UCSD-AML1 (cell line): Measurements from ENCODE around the gene LTBP2.
A peak's percentile ranks its signal among the peaks of the same experiment; 100 is the strongest.

Experiments
- DNase-seq: peaks from one replicate; lab custom pipeline; 2025; ENCODE audit not compliant: unreplicated experiment; lab: John Stamatoyannopoulos, UW

Gene LTBP2

DNA sequence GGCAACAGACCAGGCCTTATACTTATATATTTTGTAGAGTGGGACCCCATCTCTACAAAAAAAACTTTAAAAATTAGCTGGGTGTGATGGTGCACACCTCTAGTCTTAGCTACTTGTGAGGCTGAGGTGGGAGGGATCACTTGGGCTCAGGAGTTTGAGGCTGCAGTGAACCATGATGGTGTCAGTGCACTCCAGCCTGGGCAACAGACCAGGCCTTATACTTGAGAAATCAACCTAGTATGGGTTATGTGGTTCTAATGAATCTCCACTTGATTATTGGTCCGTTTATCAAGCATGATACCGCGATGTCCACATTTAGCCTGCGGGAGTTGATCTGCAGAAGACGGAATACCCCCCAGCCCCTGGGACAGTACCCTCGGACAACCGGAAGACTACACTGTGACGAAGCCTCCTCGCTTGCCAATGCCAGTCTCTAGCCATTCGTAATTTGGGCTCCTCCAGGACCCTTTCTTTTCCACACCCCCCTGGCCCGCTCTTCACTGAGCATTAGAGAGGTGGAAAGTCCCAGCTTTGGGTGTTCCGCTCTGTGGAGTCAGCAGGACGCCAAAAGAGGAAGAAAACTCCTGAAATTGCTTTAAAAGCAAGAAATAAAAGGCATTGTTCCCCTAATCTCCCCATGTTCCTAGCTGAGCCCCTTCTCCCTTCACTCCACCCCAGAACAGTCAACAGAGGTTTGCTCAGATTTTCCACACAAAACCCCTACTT lies 19.4 kb downstream of the LTBP2 start:
- no peak for DNase-seq

DNA sequence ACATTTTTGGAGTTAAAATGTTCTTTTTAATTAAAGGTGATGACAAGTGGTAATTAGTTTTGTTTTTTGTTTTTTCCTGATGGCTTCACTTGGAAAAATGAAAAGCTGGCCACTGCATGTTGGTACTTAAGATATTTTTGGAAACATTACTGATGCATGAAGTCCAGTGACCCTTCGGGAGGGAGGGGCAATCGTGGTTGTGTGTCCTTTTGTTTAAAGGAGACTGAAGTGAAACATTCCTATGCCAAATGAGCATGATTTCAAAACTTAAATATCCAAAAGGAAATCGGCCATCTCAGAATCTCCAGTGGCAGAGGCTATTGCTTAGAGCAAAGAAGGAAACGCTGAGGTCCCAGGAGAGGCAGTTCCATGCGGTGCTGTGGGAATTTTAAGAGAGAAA lies 20.1 kb downstream of the LTBP2 start:
- DNase-seq, result no peak

DNA sequence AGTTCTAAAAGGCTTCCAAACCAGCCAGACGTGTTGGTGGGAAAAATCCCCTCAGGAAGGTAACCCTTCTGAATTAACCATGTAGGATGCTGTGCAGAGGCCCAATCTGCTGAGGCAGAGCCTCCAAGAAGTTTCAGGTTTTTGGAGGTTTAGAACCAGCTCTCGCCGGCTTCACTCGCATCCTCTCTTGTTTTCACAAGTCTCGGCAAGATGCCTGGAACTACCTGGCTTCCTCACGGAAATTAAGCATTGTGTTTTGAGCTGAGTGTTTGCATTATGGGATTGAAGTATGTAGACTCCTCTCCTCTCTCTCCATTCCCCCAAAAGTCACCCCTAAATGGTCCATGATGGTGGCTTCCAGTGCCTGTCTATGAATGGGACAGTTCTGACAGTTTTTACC lies 20.6 kb downstream of the LTBP2 start:
- no peak for DNase-seq

DNA sequence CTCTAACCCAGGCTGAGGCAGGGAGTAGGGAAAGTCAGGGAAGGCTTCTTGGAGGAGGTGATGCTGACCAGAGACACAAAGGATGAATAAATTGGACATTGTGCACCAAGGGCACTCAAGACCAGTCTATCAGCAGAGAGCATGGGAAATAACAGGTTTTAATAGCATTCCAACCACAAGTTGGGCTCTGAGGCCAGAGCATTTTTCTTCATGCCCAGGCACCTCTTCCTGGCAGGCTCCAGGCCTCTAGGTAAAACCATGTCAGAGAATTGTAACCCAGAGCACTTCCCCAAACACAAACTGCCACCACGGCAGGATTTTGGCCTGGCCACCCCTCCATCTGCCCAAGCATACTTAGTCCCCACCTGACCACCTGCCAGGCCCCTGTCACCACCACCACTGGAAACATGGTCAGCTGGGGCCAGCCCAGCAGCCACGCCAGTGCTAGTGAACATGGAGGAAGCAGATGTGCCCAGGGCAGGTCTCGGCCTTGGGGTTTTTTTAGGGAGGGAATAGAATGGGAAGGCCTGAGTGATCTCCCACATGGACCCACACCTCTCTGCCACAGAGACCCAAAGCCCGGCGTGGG lies 22.7 kb downstream of the LTBP2 start:
- DNase-seq, result no peak

DNA sequence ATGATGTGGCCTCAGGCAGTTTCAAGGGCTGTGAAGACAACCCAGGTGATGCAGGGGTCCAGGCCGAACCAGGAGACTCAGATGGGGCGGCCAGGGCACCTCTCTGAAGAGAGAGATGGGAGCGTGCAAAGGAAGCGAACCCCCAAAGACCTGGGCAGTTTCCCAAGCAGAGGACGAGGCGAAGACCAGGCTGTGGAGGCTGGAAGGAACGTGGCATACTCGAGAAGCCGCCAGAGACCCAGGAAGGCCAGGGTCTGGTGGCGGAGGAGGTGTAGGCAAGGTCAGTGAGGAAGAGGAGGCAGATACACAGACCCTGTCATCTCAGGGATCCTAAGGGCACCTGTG lies 24.7 kb downstream of the LTBP2 start:
- DNase-seq, result no peak

DNA sequence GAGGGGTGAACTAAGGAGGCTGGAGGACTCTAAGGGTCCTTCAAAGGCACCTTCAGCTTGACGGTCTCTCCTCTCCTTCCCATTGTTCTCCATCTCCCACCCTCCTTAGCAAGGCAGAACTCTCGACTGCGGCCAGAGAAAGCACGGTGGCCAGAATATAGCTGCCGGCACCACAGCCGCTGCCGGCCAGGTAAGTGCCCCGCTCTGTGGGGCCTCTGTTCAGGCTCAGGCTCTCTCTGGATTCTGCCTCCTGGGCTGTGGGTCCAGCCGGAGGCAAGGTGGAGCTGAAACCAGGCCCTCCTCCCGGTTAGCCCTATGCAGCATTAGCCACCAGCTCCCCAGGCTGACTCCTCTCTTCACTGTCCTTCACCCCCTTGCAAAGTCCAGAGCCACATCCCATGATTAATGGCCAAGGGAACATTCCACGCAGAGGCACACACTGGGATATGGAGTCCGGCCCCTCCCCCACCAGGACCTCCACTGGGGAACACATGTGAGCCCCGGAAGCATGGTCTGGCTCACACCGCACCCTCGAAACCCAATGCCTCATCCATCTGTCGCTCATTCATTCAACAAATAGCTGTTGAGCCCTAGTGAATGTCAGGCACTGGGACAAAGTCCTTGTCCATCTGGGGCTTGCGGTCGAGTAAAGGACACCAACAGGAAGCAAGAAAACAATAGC lies 25.2 kb downstream of the LTBP2 start:
- no peak for DNase-seq

DNA sequence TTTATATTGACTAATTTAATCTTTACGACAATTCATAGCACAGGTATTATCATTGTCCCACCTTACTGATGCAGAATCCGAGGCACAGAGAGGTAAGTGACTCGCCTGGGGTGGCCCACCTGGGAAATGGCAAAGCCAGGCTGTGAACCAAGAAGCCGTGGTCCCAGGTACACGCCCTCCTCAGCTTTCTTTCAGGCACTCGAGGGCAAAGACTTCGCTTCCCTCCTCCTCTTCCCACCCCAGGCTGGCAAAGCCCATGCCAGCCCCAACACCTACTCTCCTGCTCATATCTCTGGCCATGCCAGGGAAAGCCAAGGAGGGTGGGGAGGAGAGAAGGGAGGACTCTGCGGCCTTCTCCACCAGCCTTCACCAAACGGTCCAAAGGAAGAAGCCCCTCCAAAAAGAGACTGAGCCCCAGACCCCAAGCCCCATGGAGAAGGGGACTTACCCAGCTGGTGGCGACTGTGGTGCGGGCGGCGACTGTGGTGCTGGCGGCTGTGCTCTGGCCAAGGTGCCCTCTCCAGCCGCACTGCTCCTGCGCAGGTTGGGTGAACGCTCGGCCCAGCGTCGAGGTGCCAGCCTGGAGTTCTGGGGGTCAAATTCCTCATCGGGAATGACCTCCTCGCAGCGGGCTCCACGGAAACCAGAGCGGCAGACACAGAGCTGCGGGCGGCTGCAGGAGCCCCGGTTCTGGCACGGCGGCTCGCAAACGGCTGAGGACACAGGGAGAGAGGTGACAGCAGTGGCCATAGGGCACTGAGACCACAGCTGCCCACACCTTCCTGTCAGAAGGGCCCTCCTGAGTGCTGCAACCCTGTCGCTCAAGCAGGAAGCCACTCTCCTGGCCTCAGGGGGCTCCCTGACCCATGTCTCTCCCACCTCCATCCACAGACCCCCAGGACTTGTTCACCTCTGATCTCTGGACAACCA lies 26.4 kb downstream of the LTBP2 start:
- DNase-seq, result no peak

DNA sequence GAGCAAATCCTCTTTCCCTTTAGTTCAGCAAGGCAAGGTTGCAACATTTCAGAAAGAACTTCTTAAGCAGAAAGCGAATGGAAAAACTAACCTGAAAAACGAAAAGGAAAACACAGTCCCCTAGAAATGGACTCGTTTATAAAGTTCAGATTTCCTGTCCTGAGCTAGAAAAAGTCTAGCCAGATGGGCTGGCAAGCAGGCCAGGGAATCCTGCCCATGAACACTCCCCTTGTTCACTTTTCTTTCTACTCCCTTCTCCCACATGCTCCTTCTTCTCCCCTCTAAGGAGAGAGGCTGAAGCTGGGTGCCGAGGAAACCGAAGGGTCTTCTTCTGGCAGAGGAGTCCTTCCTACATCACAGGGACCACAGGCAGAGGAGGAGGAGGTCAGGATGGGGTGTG lies 27.1 kb downstream of the LTBP2 start:
- no peak for DNase-seq

DNA sequence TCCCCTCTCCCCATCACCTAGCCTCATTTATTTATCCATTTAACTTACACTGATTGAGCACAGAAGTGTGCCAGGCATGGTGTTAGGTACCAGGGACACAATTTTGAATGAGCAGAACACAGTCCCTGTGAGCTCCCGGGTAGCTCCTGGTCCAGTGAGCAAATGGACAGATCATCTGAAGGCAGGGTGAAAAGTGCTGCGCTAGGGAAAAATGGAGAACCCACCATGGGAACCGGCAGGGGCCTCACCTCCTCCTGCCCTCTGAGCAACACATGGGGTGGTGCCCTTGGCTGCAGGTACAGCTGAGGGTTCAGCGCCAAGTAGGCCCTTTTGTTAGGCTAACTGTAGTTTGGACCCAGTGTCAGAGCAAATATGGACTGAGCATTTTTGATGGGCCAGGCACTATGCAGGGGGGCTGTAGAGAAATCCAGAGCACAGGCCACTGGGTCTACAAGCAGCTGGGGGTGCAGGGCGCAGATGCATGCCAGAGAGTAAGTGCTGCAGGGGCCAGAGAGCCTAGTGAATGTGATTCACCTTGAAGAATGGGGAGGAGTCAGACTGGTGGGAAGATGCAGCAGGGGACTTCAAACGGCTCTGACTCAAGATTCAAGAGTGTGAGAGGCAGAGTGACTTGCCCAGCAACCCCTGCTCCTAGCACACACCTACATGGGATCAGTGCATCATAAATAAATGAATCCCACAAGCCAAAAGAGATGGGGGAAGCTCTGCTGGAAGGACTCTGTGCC lies 28.2 kb downstream of the LTBP2 start:
- no peak for DNase-seq

DNA sequence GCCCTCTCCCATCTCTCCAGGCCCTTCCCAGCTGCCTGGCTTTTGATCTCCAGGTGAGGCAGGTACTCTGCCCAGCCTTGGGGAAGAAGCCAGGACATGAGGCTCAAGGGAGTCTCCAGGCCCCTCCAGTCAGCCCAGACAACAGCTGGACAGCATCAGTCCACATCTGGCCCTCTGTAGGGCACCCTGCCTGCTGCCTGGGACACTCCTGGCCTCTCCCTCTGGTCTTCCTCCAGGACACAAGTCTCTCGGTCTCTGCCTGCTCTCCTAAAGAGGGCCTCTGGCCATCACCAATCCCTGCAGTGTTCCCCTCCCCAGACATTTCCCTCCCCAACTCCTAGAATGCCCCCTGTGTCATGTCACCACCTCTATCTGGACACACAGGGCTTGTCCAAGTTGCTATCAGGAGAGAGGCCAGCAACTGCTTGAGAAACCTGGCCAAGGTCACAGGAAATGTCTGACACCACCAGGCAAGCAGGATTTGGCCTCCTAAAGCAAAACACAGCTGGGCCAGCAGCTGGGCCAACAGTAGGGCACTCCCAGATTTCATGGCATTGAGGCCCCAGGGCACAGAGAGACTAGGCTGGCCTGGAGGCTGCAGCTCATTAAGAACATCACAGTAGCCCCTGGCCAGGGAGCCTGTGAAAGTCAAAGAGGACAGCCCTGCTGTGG lies 29.0 kb downstream of the LTBP2 start:
- no peak for DNase-seq

DNA sequence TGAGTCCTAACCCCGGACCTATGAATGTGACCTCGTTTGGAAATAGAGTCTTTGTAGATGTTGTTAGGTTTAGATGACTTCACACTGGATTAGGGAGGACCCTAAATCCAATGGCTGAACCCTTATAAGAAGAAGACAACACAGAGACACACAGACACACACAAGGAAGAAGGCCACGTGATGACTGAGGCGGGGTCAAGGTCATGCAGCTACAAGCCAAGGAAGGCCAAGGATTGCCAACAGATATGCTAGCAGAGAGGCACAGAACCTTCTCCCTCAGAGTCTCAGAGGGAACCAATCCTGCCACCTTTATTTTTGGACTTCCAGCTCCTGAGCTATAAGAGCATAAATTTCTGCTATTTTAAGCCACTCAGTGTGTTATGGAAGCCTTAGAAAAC lies 31.8 kb downstream of the LTBP2 start:
- no peak for DNase-seq

DNA sequence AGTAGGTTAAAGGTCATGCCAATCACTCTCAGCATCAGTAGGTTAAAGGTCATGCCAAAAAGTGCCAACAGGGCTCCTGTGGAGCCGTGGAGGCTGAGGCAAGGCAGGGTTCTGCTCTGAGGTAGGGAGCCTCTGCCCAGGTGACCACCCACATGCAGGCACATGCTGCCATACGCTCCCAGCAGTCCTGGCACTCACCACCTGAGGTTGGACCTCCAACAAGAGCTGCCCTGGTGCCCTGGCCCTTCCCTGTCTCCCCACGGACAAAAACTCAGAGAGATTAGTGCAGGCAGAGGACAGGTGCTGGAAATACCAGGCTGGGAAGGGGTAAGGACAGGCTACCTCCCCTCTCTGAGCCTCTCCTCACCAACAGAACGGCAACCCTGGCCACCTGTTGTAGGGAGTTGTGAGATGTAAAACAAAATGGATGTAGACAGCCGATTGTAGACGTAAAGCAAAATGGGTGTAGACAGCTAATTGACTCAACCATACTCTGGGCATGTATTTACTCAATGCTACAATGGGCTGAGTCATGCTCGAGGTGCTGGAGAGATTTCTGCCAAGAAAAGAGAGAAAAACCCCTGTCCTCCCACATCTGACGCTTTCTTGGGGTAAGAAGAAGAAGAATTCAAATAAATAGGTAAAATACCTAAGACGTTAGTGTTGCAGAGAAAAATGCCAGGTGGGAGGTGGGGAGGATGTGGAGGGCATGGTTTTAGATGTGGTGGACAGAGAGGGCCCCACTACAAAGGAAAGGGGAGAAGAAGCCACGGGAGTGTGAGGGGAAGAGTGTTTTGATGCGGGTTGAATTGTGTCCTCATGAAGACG lies 32.4 kb downstream of the LTBP2 start:
- DNase-seq, result no peak

DNA sequence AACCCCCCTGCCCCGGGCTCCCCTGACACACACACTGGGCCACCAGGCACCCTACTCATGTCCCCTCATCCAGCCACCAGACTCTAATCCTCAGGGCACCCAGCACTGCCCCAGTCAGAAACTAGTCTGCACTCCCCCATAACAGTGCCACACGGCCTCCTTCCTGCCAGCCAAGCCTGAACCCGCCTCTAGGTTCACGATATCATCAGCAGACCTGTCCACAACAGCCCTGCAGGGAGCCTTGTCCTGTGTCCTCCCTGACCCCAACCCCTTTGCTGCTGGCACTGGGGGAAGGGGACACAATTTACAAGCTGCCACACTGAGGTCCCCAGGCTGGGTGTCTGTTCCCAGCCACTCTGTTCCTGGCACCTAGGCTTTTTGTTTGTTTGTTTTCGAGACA lies 33.6 kb downstream of the LTBP2 start:
- no peak for DNase-seq

DNA sequence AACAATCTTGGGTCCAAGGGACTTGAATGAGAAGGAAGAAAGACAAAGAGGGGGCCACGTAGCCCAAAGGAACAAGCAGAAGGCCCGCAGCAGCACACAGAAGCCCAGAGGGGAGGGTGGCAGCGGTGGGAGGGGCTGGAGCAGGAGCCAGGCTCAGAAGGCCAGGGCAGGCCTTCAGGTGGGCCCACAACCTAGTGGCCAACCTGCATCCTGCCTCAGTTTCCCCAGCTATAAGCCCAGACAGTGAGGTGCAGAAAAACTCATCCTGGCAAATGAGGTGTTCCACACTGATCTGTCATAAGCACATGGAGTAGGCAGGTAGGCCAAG lies 34.1 kb downstream of the LTBP2 start:
- DNase-seq, result no peak

DNA sequence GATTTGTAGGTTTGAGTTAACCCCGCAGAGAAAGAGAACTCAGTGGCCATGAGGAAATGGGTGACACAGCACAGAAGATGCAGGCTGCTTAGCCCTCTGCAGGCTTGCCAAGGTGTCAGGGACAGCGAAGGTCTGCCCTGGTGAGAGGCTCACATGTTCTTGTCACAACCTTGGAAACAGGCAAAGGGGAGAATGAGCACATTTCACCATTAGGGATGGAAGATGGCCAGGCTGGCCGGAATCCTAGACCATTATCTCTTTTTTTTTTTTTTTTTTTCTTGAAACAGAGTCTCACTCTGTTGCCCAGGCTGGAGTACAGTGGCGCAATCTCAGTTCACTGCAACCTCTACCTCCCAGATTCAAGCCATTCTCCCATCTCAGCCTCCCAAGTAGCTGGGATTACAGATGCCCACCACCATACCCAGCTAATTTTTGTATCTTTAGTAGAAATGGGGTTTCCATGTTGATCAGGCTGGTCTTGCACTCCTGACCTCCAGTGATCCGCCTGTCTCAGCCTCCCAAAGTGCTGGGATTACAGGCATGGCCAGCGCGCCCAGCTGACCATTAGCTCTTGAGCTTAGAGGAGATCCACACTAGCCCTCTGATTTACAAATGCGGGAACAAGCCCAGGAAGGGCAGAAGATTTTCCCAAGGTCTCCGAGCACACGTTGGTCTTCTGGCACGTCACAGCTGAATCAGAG lies 34.6 kb downstream of the LTBP2 start:
- DNase-seq, result no peak

DNA sequence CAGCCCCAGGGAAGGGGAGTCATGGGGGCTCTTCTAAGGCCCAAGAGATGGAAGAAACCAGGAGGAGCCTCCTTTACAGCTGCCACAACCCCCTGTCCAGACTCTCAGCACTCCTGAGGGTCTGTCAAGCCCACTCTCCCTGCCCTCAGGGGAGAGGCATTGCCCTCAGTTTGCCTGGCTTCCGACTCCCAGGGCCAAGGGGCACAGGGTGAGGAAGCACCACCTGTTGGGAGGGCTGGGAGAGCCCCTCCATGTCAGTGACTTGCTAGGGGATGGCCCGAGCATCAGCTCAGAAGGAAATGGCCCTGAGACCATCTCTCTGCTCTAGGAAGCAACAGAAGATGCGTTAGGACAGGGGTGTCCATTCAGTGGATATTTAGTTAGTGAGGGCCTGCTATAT lies 36.1 kb downstream of the LTBP2 start:
- DNase-seq, result no peak

DNA sequence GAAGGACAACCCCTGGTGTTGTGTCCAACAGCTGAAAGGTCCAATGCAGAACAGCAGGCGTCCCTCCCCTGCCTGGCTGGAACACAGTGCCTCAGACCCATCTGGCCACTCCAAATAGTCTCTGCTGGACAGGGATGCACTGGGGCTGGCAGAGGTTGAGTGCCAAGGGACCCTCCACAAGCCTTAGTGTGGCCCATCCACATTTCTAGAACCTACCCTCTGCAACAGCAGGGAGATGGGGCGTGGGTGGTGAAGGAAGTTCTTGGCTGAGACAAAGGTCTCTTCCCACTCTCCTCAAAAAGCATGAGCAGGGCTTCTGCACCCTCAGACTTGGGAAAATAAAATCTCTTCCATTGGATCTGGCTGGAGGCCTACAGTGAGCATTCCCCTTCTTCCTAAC lies 36.5 kb downstream of the LTBP2 start:
- DNase-seq, result no peak

DNA sequence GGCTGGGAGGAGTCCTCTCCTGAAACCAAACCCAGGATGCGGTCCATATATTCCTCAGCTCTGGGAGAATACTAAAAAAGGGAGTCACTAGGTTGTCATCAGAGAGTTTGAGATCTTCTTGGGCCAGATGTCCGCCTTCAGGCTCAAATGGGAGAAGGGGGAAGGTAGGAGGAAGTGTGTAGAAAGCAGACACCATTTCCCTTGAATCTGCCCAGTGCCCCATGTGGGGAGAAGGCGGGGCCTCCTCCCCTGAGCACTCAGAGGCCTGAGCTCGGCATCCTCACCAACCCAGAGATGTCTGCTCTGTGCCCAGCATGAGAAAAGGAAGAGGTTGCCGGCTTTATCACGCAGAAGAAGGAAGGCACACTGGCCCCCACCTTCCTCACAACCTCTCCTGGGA lies 37.3 kb downstream of the LTBP2 start:
- peak; percentile 24 for DNase-seq

DNA sequence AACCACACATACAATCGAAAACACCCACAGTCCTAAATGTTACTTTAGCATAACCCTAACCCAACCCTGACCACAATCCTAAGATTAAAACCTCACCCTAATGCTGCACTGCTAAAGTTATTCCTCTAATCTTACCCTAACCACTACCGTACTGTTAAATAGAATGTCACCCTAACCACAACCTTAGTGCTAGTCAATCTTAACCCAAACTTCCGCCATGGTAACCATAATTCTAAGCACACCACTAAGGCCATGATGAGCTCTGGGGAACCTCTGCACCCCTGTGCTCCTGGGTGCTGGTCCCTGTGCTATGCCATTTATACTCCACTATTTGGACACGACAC lies 38.0 kb downstream of the LTBP2 start:
- DNase-seq, result no peak
